GM20000 (cell line): Measurements from ENCODE around the gene NELL1.

Source experiments
- DNase-seq: peaks from one replicate; pipeline ENCODE4 v3.0.0; 2012; ENCODE audit warnings: low spot score
- TF ChIP-seq, protein P1 (sequence below): IDR thresholded peaks from 2 replicates; pipeline ENCODE4 v1.5.1; 2012; ENCODE audit warnings: mild to moderate bottlenecking, control low read depth; ENCODE audit errors: extremely low read depth, missing control alignments

The NELL1 gene

GRCh38 chr11:20973940-20974559 lies 304.7 kb downstream of the NELL1 start:
- TF ChIP-seq, protein P1, sequence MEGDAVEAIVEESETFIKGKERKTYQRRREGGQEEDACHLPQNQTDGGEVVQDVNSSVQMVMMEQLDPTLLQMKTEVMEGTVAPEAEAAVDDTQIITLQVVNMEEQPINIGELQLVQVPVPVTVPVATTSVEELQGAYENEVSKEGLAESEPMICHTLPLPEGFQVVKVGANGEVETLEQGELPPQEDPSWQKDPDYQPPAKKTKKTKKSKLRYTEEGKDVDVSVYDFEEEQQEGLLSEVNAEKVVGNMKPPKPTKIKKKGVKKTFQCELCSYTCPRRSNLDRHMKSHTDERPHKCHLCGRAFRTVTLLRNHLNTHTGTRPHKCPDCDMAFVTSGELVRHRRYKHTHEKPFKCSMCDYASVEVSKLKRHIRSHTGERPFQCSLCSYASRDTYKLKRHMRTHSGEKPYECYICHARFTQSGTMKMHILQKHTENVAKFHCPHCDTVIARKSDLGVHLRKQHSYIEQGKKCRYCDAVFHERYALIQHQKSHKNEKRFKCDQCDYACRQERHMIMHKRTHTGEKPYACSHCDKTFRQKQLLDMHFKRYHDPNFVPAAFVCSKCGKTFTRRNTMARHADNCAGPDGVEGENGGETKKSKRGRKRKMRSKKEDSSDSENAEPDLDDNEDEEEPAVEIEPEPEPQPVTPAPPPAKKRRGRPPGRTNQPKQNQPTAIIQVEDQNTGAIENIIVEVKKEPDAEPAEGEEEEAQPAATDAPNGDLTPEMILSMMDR: no peak
- DNase-seq: no peak

DNA sequence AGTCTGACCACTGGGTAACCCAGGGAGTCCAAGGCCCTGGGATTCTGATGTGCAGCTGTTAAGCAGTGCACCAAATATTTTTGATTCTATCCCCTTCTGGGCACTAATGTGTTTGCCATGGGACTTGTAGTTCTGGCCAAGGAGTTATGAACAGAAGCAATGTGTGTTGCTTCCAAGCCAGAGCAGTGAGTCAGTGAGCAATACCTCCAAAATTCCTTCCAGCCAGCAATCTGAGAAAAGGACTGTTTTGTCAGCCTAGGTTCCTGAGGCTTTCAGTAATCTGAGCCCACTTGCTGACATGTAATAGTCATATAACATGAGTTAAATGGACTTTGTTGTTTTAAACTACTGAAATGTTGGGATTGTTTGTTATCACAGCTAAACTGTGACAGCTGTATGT lies 311.4 kb downstream of the NELL1 start:
- TF ChIP-seq, protein P1: no peak
- DNase-seq: no peak

GRCh38 chr11:20990447-20990846 lies 321.1 kb downstream of the NELL1 start:
- TF ChIP-seq, protein P1: no peak
- DNase-seq: no peak

DNA sequence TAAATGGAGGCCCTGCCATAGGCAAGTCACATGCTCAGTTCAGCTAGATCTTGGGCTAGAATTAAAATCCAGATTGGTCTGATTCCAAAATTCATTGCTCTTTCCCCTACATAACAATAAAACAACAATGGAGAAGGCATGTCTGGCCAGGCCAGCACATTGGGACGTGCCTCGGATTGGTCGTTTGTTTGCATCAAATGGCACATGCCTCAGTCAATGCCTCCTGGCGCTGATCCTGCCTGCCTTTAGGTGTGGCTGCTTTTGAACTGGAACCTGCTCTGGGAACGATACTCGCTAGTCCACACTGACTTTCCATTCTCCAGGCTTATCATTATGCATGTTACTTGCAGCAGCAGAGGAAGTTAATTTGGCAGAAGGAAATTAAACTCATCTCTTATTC lies 322.1 kb downstream of the NELL1 start:
- TF ChIP-seq, protein P1: no peak
- no peak for DNase-seq

DNA sequence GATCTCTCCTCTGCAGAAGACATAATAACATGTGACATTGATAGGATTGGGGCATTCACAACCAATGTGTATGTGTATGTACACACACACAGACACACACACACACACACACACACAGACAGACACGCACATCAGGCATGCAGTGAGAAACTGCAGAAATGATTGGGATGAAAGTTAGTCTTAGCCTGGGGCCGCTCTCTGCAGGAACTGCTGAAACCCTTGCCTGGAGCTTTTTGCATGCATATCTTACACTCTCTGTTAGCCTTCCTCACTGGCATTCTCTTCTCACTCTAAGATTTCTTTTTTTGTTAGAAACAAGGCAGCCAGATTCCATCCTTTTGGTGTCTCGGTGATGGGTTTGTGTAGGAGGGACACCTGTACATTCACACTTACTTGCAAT lies 337.9 kb downstream of the NELL1 start:
- DNase-seq: no peak

DNA sequence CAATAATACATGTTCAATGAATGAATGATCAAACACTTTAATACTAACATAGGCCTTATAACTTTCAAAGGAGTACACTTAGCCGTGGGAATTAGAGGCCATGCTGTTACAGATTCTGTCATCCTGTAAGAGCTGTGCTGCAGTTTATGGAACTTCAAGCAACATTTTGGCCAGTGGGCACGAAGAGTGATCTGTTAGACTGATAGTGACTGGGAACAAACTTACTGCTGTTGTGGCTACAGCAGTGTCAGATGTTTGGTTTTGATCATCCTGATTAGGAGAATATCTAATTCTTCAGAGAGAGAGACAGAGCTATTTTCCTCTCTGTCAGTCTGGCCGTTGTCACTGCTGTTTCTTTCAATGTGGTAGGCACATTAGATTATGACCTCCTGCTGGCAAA lies 348.9 kb downstream of the NELL1 start:
- no peak for DNase-seq
- TF ChIP-seq, protein P1: no peak

More for the DNA sequence above, 337.9 kb downstream of the NELL1 start:
- TF ChIP-seq, protein P1: no peak

- TF ChIP-seq, protein P1: no peak
- DNase-seq: no peak
Observed at GRCh38 chr11:21026685-21027084, 357.3 kb downstream of the NELL1 start.
